Chondrocyte (in vitro differentiated cells): ENCODE data around the gene PARD6A. TPM values are rescaled to one million over a fixed set of nuclear protein-coding genes. Genes with fewer than 3 reads are reported as not detected.

Experiments
- DNase-seq: peaks from one replicate; pipeline ENCODE4 v3.0.0; 2021; ENCODE audit warnings: mixed read lengths, low spot score
- H3K27ac Mint-ChIP-seq: one replicate; pipeline ENCODE4 v1.8.0; 2021; ENCODE audit warnings: mild to moderate bottlenecking, moderate library complexity, mixed read lengths; ENCODE audit not compliant: unreplicated experiment
- H3K27me3 Mint-ChIP-seq: 2 replicates; pipeline ENCODE4 v1.8.0; 2021; ENCODE audit warnings: low read depth, mixed read lengths
- H3K36me3 Mint-ChIP-seq: 2 replicates; pipeline ENCODE4 v1.8.0; 2021; ENCODE audit warnings: low read depth, mixed read lengths
- H3K4me1 Mint-ChIP-seq: 2 replicates; pipeline ENCODE4 v1.8.0; 2021; ENCODE audit warnings: low read depth, mild to moderate bottlenecking, mixed read lengths
- H3K4me3 Mint-ChIP-seq: one replicate; pipeline ENCODE4 v1.8.0; 2021; ENCODE audit warnings: mild to moderate bottlenecking, moderate library complexity, mixed read lengths; ENCODE audit not compliant: unreplicated experiment
- H3K9me3 Mint-ChIP-seq: 2 replicates; pipeline ENCODE4 v1.8.0; 2021; ENCODE audit warnings: low read depth, mixed read lengths
- CTCF ChIP-seq: fragments of 200-600 bp; sonication (generic); IDR thresholded peaks from 2 replicates; pipeline ENCODE4 v1.5.0; 2021; ENCODE audit warnings: antibody characterized with exemption, mild to moderate bottlenecking, moderate library complexity
- total RNA-seq: library from RNA; stranded (reverse); gene quantifications from 3 replicates; pipeline ENCODE4 v1.2.1, GENCODE V29; 2021

Gene PARD6A
- total RNA-seq, 1 donor from 2014 or later: 3.5 TPM

- Mint-ChIP-seq H3K27me3 (no peaks in the 10 kb centered on the region), H3K4me1 (peaks cover 21% of the 10 kb centered on the region), H3K9me3 (no peaks in the 10 kb centered on the region), H3K4me3 (no peak overlapping the region), H3K36me3 (no peaks in the 10 kb centered on the region), H3K27ac (no peak overlapping the region)
- no peak for TF ChIP-seq CTCF
- DNase-seq: no peak
Observed at GRCh38 chr16:67664871-67665270, 4.1 kb downstream of the PARD6A start.

GRCh38 chr16:67665598-67665997 is 4.8 kb downstream of the PARD6A start:
- Mint-ChIP-seq H3K36me3 (no peaks in the 10 kb centered on the region), H3K27ac (no peak overlapping the region), H3K27me3 (no peaks in the 10 kb centered on the region), H3K4me1 (peaks cover 21% of the 10 kb centered on the region), H3K9me3 (no peaks in the 10 kb centered on the region), H3K4me3 (peak overlapping the region; percentile 62)
- TF ChIP-seq CTCF: no peak
- DNase-seq: no peak

DNA sequence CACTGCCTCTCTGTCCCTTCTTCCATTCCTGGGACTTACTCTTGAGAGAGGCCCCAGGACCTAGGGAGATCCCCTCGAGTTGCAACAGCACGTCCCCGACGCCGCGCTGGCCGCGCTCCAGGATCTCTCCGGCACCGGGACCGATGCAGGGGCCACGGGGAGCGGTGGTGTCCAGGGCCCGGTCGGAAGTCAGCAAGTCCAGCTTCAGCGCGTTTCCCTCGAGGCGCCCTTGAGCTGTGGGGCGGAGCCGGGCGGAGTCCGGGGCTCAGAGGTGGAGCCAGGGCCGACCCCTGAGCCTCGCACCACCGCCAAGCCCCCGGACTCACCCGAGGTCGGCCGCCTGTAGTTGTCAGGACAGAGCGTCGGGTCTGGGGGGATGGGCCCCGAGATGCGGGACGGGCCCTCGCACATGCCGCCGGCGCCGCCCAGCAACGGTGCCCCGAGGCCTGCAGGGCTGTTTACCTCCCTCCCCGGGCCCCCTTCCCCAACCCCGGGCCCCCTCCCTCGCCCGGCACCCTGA is 5.3 kb downstream of the PARD6A start:
- no peaks in the 10 kb centered on the region for H3K27me3 Mint-ChIP-seq
- TF ChIP-seq CTCF: no peak
- no peak for DNase-seq
- H3K4me1 Mint-ChIP-seq: peaks cover 20% of the 10 kb centered on the region
- H3K36me3 Mint-ChIP-seq: no peaks in the 10 kb centered on the region
- H3K27ac Mint-ChIP-seq: no peak overlapping the region
- peak overlapping the region; percentile 62 for H3K4me3 Mint-ChIP-seq
- H3K9me3 Mint-ChIP-seq: no peaks in the 10 kb centered on the region

GRCh38 chr16:67666559-67667452 is 6.0 kb downstream of the PARD6A start, which contains the start of the genes C16orf86 and ENKD1:
Gene C16orf86 (plus strand): TSS chr16:67666814. CDS start chr16:67666971, 157 bp downstream.
Gene ENKD1 (minus strand): TSS chr16:67666750. CDS start chr16:67666442, 308 bp downstream.
- Mint-ChIP-seq H3K9me3 (no peaks in the 10 kb centered on the region), H3K36me3 (no peaks in the 10 kb centered on the region), H3K27ac (peak within 1 kb of the TSS; percentile 73), H3K27me3 (no peaks in the 10 kb centered on the region), H3K4me3 (peak within 1 kb of the TSS; percentile 74), H3K4me1 (peaks cover 15% of the 10 kb centered on the region)
- DNase-seq: no peak
- TF ChIP-seq CTCF: no peak

GRCh38 chr16:67667453-67667816 is 6.7 kb downstream of the PARD6A start:
- Mint-ChIP-seq H3K27ac (no peak overlapping the region), H3K9me3 (no peaks in the 10 kb centered on the region), H3K36me3 (no peaks in the 10 kb centered on the region), H3K4me3 (peak overlapping the region; percentile 74), H3K27me3 (no peaks in the 10 kb centered on the region), H3K4me1 (peaks cover 15% of the 10 kb centered on the region)
- DNase-seq: no peak
- no peak for TF ChIP-seq CTCF
